Ramos (cell line): ENCODE data around the gene GNA15.

ENCODE experiments used
- in situ Hi-C: fragments of 300-500 bp; cut with MboI; formaldehyde crosslinking; loops from one replicate; pipeline ENCODE4 v1.14.3; 2022; ENCODE audit warnings: low sequenced_read_pairs; ENCODE audit not compliant: unreplicated experiment

The GNA15 gene

DNA sequence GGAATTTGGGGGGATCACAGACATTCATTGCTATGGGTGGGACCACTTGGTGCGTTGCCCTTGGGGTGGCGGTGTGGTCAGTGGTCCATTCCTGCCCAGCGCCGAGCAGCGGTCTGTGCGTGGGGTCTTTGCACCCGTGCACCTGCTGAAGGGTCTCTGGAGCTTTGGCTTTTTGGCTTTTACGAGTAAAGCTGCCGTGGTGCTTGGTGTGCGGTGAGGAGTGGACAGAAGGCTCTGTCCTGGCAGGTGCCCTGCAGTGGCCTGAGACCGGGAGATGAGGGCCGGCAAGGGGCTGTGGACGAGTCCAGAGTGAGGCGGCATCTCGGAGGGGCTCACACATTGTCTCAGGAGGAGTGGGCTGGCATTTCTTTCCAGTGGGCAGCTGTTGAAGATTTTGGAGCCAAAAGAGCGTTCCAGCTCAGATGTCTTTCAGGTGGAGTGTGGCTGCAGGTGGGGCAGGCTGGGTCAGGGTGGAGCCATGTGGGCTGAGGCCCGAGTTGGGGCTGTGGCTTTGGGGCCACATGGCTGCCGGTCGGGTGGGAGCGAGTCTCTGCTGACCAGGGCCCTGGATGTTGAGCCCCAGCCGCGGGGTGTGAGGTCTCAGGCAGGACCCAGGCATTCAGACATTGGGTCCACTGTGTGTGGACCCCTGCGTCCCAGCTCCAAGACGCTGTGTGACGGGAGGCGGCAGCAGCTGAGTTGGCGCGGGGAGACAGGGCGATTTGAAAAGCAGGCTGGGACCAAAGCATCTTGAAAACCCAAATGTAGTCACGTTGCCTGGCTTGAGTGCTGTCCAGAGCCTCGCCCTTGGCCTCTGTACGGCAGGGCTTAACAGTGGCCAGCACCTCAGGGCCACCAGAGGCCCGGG, 30.0 kb upstream of the GNA15 start:
- in situ Hi-C loops = loop anchor here (10.0 kb wide), 1 partner anchor 141 kb away; no protein-coding TSS in a partner anchor

DNA sequence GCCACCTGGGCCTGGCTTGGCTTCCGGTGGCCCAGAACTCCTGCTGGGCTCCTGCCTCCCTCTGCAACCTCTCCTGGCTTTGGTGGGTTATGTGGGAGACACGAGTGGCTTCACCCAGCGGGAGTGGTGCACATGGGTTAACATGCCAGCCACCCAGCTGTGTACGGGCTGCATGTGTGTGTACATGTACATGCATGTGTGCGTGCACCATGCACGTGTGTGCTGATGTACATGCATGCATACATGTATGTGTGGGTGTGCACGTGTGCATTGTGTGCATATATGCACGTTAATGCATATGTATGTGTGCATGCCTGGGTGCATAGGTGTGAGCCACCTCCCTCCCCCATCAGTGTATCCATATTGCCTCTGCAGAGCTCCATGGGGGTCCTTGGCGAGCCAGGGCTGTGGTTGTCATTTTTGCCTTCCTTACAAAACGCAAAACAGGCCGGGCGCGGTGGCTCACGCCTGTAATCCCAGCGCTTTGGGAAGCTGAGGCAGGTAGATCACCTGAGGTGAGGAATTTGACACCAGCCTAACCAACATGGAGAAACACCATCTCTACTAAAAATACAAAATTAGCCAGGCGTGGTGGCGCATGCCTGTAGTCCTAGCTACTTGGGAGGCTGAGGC, 29.2 kb upstream of the GNA15 start:
- in situ Hi-C loops = loop anchor here (10.0 kb wide), 1 partner anchor 142 kb away; no protein-coding TSS in a partner anchor

DNA sequence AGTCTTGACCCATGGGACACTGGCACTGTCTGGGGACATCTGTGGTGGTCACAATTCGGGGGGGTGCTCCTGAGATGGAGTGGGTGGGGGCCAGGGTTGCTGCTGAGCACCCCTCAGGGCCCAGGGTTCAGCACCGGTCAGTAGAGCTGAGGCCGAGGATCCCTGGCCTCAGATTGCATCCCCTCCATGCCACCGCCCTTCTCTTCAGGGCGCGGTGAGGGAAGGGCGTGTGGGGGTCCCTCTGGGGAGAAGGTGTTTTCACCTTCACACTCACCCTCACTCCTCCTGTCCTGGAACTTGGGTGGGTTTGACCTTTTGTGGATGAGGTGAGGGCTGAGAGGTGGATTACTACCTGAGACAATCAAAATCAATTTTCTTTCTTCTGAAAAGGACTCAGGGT, 28.2 kb upstream of the GNA15 start:
- in situ Hi-C loops = loop anchor here (10.0 kb wide), 1 partner anchor 143 kb away; no protein-coding TSS in a partner anchor

DNA sequence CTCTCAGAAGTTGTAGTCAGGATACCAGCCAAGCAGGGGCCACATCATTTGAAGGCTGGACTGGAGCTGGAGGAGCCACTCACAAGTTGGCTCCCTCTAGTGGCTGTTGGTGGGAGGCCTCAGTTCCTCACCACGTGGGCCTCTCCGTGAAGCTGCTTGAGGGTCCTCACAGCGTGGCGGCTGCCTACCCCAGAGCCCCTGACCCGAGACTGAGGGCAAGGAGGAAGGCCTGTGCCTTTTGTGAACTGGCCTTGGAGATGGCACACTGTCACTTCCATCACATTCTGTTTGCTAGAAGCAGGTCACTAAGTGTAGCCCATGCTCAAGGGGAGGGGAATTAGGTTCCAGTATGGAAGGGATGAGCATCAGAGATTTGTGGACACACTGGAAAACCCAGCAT, 27.1 kb upstream of the GNA15 start:
- in situ Hi-C loops = loop anchor here (10.0 kb wide), 1 partner anchor 144 kb away; no protein-coding TSS in a partner anchor

DNA sequence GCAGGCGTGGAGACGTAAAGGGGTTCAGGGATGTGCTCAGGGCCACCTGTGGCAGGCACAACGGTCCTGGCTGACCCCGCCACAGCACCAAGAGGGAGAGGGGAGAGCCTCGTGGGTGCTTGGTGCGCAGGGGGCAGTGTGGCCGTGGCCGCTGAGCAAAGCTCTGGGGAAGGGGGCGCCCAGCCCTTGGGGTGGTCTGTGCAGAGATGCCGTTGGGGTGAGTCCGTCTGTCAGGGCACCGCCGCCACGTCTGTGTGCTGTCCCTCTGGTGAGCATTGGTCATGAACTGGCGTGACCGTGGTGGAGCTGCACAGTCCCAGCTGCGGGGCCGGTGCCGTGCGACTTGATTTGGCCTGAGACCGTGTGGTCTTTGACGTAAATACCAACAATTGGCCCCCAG, 26.3 kb upstream of the GNA15 start:
- in situ Hi-C loops = loop anchor here (10.0 kb wide), 1 partner anchor 145 kb away; no protein-coding TSS in a partner anchor

DNA sequence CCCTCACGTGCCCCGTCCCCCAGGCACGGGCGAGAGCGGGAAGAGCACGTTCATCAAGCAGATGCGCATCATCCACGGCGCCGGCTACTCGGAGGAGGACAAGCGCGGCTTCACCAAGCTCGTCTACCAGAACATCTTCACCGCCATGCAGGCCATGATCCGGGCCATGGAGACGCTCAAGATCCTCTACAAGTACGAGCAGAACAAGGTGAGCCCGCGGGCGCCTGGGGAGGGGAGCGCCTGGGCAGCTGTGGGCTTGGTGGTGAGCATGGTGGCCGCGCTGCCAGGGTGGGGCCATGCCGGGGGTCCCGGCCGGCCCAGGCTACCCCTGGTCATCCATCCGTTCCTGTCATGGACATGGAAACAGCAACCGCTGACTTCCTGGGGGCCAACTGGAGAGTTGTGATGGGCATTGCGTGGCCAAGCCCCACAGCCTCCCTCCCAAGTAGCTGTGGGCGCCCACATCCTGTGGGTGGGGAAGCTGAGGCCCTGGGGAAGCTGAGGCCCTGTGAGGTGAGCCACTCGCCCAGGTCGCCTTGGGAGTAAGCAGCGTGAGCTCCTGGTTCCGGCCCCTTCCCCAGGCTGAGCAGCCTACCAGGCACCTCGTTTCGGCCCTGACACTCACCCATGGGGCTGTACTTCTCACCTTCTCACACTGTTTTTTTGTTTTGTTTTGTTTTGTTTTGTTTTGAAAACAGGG, 25.6 kb upstream of the GNA15 start:
- in situ Hi-C loops = no loop called here

DNA sequence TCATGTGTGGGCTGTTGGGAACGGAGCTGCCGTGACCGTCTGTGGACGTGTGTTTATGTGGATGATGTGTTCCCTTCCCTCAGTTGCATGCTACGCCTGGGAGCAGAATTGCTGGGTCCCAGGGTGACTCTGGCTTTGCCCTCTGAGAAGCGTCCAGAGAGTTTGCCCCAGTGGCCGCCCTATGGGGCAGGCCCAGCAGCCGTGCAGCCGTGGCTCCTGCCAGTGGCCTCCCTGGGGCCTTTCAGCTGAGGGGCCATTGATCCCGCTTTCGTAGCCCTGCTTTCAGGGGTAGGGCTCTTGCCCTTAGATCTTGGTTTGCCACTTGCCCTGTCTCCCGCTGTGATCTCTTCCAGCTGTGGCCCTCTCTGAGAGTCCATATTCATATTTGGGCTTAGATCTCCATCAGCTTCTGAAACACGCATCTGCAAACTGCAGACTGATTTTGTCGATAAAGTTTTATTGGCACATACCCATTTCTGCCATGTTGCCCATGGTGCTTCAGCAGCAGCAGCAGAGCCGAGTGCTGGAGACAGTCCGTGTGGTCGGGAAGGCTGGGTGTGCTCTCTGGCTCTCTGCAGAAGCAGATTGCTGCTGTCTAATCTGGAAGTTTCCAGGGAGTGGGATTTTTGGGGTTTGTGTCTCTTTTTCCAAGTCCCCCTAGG, 24.1 kb upstream of the GNA15 start:
- in situ Hi-C loops = no loop called here

DNA sequence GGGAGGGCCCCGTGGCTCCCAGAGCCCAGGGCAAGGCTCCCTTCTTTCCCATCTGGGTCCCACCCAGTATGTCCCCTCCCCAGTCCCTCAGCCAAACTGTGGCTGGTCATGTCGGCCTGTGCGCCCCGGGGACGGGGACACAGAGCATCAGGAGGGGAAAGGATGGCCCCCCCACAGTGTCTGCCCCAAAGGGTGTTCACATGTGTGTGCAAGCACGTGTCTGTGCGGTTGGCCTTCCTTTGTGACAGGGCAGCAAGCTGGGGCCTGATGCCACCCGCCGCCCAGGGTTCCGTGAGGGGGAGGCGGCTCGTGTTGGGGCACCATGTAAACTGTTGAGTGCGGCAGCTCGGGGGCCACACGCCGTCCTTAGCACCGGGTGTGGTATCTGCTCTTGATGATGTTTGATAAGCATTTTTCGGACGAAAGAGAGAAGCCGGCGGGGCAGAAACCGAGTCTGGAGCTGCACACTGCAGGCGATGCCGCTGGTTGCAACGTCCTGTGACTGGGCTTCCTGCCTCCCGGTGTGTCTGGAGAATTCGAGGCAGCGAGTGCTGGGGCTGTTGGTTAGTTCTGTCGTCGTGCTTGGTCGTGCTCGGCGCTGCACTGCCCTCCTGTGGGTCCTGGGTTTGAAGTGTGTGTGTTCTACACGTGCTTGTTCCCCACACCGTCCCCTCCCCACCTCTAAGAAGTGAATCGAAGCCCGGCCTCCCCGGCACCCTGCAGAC, 23.3 kb upstream of the GNA15 start:
- in situ Hi-C loops = no loop called here

DNA sequence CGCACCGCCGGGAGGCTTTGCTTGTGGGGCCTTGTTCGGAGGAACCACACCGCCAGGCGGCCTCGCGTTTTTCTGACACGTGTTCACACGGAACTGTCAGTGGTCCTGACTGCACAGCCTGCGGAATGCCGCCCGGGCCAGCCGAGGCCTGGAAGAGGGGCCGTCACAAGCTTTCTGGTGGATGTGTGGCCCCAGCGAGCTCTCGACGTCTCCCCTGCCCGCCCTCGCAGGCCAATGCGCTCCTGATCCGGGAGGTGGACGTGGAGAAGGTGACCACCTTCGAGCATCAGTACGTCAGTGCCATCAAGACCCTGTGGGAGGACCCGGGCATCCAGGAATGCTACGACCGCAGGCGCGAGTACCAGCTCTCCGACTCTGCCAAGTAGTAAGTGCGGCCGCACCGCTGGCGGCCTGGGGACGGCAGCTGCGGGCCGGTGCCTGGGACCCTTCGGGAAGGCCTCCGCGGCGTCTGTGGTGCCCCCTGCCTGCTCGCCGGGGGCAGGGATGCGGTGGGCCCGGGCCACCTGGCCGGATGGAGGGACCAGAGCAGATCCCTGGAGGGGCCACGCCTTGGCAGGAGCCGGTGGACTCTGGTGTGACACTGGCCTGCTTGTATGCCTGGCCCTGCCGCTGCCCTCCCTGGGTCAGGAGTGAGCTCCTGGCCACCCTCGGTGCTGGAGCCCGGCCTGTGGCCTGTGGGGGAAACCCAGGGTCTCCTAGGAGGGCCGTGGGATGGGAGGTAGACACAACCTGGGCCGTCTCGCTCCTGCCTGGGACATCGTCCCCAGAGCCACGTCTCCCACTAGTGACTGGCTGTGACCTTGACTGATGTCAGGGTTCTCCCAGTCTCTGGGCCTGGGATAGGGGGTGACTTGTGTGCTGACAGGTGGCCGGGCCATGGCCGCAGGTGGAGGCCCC, 22.5 kb upstream of the GNA15 start:
- in situ Hi-C loops = no loop called here

DNA sequence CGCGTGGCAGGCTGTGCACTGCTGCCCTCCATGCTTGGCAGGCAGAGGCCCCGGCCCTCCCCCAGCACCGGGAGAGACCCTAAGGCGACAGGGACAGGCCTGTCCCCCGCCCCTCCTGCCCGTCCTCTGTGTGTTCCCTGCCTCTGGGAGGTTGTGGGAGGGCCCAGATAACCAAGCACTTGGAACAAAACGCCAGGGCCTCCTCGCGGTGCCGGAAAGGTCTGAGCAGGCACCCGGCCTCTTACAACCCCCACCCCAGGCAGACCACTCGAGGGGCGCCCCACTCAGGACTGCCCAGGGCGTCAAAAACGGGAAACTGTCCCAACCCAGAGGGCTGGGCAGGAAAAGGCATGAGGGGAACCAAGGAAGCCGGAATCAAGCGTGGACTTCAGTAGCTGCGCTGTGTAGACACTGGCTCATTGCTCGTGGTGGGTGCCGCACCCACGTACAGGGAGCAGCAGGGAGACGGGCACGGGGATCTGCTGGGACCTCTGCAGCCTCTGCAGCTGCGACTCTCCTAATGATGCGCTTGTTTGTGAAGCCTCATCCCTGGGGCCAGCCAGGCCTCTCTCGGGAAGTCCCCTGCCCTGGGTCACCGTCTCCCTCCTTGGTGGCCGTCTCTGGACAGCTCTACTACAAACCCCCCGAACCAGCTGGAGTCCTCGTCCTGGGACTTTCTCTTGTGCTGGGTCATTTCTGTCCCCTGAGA, 21.7 kb upstream of the GNA15 start:
- in situ Hi-C loops = no loop called here

DNA sequence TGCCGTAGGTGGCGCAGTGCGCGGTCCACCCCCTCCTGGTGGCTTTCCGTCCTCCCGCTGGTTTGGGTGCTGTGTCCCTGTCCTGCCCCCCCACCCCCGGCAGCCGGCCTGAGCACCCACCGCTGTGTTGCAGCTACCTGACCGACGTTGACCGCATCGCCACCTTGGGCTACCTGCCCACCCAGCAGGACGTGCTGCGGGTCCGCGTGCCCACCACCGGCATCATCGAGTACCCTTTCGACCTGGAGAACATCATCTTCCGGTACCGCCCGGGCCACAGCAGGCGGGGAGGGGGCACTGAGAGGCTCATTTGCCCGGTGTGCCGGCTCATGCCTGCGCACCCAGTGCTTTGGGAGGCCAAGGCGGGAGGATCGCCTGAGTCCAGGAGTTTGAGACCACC, 21.0 kb upstream of the GNA15 start:
- in situ Hi-C loops = no loop called here

DNA sequence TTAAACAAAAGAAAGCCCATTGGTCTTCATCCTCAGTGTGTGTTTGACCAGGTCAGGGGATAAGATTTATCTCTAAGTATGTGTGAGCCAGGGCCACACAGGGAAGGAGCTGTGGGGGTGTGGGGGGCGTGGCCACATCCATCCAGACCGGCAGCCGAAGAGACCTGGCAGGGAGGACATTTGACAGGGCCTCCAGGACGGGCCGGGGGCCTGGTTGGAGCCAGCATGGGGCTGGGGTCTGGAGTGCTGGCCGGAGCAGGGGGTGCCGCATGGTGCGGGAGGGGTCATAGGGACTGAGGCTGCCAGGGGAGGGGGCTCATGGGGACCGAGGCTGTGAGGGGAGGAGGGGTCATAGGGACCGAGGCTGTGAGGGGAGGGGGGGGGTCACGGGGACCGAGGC, 20.4 kb upstream of the GNA15 start:
- in situ Hi-C loops = no loop called here

DNA sequence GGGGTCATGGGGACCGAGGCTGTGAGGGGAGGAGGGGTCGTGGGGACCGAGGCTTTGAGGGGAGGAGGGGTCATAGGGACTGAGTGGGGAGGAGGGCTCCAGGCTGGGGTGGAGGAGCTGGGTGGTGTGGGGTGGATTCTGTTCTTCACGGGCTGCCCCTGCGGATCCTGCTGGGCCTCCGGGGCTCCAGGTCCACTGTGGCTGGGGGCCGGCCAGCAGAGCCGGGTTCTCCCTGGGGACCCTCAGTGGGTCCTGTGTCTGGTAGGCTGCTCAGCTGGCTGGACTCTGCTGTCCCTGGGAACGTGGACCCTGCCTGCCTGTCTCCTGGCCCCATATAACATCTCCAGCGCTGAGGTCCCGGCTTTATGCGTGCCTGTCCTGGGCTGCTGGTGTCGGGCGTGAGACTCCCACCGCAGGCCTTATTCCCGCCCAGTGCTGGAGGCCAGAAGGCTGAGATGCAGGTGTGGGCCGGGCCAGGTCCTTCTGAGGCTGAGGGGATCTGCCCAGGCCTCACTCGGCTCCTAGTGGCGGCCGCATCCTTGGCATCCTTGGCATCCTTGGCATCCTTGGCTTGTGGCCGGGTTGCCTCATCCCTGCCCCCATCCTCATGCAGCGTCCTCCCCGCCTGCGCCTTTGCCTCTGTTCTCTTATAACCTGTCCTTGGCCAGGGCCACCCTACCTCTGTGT, 19.8 kb upstream of the GNA15 start:
- in situ Hi-C loops = no loop called here

DNA sequence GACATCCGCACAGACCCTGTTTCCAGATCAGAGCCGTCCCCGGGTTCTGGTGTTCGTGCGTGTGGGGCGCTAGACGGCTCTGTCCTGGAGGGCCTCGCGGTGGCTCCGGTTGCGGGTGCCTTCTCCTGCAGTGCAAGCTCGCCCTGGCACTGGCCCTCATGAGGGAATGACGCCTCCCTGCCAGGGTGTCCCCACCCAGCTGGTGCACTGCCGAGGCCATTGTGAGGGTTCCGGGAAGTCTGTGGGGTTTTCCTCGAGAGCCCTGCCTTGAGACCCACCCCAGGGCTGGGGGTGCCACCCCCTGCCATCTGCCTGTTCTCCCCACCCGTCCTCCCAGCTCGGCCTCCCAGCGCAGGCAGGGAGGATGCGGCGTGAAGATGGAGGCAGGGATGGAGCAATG, 19.2 kb upstream of the GNA15 start:
- in situ Hi-C loops = no loop called here

DNA sequence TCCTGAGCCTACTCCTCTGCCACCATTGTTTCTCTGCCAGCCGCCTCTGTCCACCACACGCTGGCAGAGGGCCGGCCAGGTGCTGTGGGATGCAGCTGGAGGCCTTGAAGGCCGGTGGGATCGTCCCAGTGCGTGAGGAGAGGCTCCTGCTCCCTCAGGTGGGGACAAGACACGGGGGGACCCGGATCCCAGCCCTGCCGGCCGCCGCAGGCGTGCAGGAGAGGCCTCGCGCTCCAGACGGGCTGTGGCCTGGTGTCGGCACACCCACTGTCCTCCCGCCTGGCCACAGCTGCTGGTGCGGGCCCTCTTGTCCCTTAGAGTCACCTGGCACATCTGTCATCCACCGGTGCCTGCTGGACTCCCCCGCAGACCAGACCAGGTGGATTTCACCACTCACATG, 18.1 kb upstream of the GNA15 start:
- in situ Hi-C loops = no loop called here

DNA sequence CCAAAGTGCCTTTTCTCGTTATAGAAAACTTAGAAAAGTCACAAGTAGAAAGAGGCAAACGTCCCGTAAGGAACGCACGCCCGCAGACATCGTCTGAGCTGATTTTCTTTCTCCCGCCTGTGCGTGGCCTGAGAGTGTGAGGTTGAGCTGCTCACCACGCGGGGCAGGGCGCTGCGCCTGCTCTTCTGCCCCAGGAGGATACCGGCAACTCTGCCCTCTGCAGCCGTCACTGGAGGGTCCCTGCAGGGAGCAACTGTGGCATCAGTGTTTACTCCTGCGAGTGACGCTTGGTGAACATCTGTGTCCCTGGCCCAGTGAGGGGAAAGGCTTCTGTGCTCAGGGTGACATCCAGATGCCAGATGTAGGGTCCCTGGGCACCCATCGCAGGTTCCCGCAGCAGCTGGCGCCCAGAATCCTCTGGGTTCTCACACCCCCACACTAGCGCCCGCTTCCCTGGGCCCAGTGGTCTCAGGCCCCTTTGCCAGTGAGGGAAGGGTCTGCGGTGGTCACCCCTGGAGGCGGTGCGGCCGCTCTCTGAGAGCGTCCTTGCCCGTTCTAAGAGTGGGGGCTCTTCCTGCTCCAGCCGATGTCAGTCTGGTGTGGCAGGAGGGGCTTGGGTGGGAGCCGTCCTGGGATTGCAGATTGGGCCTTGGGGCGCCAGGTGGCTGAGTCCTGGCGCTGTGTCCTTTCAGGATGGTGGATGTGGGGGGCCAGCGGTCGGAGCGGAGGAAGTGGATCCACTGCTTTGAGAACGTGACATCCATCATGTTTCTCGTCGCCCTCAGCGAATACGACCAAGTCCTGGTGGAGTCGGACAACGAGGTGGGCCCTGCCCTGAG, 17.4 kb upstream of the GNA15 start:
- in situ Hi-C loops = no loop called here
